D341Med (cell line): ENCODE data around the gene PHETA1.

Source experiments
- DNase-seq: peaks from one replicate; pipeline ENCODE4 v3.0.0; 2012; ENCODE audit warnings: low spot score

The PHETA1 gene

GRCh38 chr12:111320258-111321050 lies 48.4 kb downstream of the PHETA1 start:
- DNase-seq = no peak

GRCh38 chr12:111319600-111320257 lies 49.2 kb downstream of the PHETA1 start:
- DNase-seq = no peak

- DNase-seq = no peak
Measured at GRCh38 chr12:111318450-111318849, 50.4 kb downstream of the PHETA1 start.

- no peak for DNase-seq
Measured at GRCh38 chr12:111316671-111317070, 52.2 kb downstream of the PHETA1 start.

GRCh38 chr12:111314953-111315539 lies 53.8 kb downstream of the PHETA1 start:
- DNase-seq = no peak

GRCh38 chr12:111313833-111314259 lies 55.0 kb downstream of the PHETA1 start:
- DNase-seq = peak; percentile 91

- DNase-seq = peak; percentile 4
Measured at GRCh38 chr12:111312708-111313107, 56.2 kb downstream of the PHETA1 start.

- peak; percentile 19 for DNase-seq
Measured at GRCh38 chr12:111312016-111312415, 56.9 kb downstream of the PHETA1 start.

- no peak for DNase-seq
Measured at GRCh38 chr12:111311011-111311410, 57.9 kb downstream of the PHETA1 start.
